SK-N-MC (cell line): ENCODE data around the gene NUSAP1.

ENCODE experiments used
- EZH2 ChIP-seq: fragments of 200-600 bp; sonication (generic); IDR thresholded peaks from one replicate; pipeline ENCODE4 v1.6.1; 2017; ENCODE audit warnings: antibody characterized with exemption
- FOXP2 ChIP-seq: optimal IDR thresholded peaks from 2 replicates; pipeline ENCODE3; 2011; ENCODE audit warnings: mild to moderate bottlenecking, moderate library complexity; ENCODE audit not compliant: insufficient read depth; ENCODE audit errors: extremely low read length, control extremely low read depth
- POLR2AphosphoS5 ChIP-seq: IDR thresholded peaks from 2 replicates; pipeline ENCODE4 v1.6.1; 2012; ENCODE audit warnings: mild to moderate bottlenecking, low read depth, low read length, borderline replicate concordance

GRCh38 chr15:41336549-41336948, 3.9 kb downstream of the NUSAP1 start:
- TF ChIP-seq POLR2AphosphoS5 (no peak), EZH2 (no peak), FOXP2 (no peak)
